HG03439 (cell line): Measurements from ENCODE around the gene PHACTR3.

Experiments
- ATAC-seq: cut with Tn5 transposase; IDR thresholded peaks from one replicate; pipeline ENCODE4 v1.9.1; 2021; ENCODE audit warnings: mild to moderate bottlenecking, moderate library complexity; ENCODE audit not compliant: unreplicated experiment

PHACTR3 gene

DNA sequence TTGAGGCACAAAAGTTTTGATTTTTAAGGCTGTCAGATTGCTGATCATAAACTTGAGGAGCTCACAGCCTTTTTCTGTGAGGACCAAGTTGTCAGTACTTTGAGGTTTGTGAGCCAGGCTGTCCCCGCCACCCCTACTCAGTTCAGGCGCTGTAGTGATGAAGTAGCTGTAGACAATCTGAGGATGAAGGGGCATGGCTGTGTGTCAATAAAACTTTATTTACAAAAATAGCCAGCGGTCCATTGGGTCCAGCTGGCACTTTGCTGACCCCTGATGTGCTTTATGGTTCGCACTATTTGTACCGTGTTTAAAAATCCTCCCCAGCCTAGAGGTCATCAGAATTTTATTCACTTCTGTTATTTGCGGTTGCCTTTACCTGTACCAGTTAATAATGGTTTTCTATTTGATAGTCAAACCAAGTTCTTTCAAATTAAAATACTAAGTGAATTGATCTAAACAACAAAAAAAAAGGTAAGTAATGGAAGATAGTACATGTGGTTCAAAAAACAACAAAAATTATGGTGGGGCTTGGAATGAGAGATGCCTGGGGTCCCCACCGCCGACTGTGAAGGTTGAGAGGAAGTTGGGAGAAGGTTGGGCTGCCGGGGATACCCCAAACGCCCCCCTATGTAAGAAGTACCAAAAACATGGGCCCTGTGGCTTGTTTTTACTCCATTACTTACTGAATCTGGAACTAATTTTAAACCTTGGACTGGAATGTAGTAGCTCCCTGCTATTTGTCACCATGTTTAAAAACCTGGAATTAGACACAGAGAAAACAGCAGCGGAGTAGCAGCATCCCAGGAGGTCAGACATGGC lies 205.5 kb downstream of the PHACTR3 start:
- no peak for ATAC-seq

DNA sequence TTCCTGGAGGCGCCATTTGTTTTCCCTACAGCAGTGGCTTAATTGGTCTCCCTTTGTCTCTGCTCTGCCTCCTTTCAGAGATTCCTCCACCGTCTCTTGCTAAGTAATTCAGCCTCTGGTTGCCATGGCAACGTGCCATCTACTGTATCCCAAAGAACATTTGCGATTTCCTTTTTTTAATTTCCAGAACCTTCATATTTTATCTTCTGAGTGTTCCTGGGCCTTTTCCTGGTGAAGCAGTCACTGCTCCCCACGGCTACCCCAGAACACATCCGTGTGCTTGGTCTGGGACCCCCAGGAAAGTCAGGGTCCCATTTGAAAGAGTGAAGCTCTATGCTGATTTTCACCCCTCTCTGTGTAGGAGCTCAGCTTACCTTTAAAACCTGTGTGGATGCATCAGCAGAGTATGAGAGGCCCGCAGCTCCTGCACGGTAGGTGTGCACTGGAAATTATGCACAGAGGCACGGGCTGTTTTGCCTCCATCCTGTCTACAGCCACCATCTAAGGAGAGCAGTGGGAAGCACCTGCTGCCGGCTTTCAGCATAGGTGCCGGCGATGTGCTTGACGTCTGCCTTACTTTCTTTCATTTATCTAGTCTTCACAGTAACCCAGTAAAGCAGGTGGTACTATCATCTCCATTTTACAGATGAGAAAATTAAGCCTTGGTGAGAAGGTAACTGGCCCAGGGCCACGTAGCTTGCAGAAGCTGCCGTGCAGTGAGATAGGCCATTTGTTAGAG lies 206.3 kb downstream of the PHACTR3 start:
- ATAC-seq = no peak

DNA sequence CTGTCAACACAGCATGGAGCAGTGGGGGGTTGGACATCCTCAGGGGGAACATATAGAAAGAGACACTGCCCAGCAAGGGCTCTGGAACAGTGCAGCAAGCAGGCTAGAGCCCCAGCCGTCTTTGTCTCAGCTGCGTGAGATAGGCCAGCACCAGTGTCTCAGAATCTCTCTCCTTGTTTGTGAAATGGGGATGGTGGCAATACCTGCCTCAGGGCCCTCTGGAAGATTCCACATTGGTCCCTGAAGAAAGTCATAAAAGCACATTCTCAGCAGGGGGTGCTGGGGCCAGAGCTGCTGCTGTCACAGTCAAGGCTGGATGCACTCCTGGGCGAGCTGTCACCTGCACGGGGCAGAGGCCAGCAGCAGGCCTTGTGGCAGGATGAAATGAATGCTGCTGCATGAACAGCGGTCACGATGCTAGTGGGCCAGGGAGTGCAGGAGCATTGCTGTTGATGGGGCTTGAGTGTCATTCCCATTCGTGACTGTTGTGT lies 207.4 kb downstream of the PHACTR3 start:
- no peak for ATAC-seq

DNA sequence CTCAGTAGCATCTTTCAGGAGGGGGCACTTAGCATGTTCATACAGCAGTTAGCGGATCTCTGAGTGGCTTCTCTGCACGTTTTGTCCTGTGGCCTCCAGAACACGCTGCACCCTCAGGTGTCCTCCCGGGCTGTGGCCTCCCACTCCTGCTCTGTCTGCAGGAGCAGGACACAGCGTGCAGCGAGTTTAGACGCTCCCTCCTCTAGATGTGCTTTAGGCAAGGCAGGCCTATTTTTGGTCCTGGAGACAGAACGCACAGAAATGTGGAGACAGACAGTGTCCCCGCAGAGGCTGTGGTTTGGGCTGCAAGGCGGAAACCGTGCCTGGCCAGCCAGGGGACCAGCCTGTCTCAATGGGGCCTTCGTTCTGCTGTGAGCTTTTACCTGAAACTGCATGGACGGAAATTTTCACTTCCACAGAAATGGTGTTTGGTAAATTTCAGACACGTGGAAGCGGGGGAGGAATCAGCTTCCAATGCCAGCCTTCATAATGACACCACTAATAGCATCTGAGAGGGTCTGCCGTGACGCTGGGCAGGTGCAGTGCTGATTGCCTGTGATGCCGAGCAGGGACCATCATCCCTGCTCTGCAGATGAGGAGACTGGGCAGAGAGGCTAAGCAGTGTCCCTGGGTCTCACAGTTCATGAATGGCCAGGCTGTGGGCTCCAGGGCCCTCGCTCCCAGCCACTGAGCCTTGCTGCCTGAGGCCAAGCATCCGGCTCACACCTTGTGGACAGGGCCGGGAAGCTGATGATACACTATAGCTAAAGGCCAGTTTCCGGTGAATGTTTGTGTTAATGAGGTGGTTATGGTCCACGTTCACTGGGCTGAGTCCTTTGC lies 208.2 kb downstream of the PHACTR3 start:
- ATAC-seq = no peak

DNA sequence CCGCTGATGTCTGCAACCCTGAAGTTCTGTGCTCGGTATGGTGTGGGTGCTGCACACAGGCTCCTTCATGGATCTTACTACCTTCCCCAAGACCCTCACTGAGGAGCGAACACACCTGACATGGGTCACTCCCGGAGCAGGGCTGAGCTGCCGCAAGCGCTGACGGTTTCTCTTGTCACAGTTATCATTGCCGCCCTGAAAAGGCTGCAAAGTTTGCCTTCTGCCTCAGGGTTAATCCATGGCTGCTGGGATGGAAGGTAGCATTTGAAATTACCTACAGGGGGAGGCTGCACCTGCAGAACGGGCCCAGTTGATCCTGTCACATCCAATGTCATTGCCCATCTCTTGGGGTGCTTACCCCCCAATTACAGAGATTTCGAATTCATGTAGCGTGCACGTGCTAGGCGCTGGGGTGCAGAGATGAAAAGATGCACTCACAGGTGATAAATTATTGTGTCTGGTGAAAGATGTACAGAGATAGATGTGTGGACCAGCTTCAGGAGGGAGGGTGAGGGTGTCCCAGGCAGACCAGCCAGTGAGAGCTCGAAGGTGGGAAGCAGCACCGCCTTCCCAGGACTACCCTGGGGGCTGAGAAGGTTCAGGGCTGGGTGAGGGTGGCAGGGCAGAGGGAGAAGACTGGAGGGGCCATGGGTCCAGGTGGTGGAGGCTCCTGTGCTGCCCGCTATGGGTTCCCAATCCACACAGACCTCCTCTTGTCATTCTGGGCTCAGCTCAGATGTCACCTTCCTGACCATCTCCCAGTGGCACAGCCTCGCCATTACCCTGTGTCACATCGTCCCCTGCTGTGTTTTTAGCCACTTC lies 209.0 kb downstream of the PHACTR3 start:
- no peak for ATAC-seq

DNA sequence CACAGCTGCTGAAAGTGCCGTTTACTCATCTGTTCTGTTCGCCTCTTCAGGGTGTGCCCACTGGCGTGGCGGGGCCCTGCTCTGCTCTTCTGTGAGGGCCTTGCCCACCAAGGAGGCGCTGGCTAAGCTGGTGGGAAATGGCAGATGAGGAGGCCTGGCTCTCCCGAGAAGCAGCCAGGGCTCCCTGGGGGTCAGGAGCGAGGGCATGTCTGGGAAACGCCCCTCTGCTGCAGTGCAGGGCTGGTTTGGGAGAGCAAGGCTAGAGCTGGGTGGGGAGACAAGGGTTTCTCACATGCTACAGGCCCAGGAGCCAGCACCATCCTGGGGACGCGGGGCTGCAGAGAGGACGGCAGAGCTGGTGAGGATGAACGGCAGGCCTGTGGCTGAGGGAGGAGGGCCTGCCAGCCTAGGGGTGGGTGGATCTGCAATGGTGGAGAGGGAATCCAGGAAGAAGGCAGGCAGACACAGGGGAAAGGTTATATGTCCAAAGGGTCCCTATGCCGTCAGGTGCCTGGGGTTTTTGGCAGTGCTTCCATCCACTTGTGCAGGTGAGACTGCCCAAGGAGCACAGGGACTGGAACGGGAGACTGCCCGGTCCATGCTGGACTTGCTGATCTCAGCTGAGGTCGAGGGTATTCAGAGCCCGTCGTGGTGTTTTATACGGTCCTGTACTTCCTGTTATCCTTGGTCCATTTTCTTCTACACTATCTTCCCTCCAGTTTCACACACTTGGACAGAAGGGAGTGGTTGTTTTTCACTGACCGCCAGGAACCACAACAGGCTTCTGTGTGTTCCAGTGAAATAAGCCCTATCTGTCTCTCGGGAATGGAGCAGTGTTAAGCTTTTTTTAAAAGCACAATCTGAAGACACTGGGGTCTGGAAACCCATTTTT lies 209.9 kb downstream of the PHACTR3 start:
- ATAC-seq = no peak

DNA sequence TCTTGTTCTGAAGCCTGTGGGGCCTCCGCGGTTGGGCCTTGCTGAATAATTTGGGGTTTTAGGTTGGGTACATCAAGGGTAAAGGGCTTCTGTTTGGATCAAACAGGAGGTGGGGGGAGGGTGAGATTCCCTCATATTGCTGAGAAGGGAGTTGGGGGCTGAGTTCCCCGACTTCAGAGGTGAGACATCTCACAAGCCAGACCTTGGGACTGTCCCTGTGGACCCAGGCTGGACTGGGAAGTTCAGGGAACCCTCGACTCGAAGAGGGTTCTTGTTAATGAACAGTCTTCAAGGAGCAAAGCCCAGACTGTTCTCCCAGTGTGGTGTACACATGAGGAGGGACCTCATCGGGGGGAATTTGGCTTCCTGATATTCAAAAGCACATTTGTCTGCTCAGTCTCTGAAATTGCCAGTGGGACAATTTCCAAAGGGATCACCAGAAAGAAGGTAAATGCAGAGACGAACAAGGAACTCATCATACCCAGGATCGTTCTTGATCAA lies 210.6 kb downstream of the PHACTR3 start:
- ATAC-seq = no peak

DNA sequence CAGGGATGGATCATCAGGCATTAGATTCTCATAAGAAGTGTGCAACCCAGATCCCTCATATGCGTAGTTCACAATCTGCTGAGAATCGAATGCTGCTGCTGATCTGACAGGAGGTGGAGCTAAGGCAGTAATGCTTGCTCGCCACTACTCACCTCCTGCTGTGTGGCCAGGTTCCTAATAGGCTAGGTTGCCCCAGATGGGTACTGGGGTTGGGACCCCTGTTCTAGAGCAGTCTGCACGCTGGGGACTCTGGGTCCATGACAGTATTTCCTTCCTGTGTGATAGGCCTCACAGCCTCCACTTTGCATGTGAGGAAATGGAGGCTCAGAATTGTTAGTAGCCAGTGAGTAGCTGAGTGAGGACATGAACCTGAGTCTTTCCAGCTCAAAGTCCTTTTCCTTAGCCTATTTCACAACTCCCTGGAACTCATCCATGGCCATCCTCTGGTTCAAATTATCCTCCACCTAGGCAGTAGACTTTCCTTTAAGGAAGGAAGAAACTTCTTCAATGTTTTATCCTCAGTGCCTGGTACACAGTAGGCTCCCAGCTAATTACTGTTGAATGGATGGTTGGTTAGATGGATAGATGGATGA lies 211.9 kb downstream of the PHACTR3 start:
- no peak for ATAC-seq

DNA sequence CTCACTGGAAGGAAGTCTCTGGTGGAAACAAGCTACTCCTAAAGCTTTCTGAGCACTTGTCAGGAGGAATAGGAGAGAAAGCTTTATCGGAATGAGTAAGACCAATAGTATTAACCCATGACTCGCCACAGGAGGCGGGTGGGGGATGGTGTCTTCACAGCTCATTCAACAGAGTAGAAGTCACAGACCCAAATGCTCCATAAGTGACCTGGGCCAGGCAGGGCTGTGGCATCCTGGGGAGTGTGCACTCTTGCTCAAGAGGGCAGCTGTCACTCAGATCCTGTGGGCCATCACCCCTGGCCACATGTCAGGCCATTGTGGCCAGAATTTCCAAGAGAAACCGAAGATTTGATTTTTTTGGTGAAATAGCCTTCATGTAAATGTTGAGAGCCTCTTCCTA lies 213.1 kb downstream of the PHACTR3 start:
- no peak for ATAC-seq

DNA sequence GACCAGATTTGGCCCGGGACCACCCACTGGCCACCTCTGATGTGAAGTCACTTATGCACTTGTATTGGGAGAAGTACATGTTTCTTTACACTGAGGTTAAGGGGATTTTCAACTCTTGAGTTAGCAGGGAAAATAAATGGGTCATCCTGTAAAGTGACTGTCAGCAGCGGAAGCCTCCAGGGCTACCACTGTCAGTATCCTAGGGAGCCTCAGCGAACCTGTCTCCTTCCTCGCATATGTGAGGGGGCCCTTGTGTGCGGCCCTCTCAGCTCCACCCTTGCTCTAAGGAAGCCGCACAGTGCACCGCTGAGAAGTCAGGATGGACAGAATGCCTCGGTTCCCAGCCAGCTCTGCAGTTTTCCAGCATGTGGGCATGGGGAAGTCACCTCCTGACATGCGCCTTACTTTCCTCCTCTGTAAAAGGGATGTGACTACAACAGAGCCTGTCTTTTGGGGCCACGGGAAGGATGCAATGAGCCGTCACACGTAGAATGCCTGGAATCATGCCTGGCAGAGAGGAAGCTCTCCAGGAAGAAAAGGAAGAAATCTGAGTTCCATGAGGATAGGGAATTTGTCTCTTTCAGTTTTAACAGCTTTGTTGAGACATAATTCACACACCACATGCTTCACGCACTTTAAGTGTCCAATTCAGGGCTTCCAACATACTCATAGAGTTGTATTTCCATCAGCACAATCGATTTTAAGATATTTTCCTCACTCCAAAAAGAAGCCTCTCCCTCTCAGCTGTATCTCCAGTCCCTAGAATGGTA lies 213.7 kb downstream of the PHACTR3 start:
- ATAC-seq = no peak

DNA sequence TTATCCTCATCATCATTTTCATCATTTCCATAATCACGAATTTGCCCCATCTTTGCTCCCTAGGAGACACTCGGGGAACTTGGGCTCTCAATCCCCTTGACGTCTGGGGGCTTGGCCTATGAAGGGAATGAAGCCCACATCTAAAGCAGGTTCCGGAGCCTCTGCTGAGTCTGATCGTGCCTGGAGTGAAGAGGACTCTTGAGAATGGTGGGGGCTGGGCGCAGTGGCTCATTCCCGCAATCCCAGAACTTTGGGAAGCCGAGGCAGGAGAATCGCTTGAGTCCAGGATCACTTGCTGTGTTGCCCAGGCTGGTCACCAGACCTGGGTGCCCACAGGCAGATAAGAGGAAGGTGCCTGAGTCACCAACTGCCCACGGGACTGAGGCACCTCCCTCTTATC lies 214.6 kb downstream of the PHACTR3 start:
- no peak for ATAC-seq

DNA sequence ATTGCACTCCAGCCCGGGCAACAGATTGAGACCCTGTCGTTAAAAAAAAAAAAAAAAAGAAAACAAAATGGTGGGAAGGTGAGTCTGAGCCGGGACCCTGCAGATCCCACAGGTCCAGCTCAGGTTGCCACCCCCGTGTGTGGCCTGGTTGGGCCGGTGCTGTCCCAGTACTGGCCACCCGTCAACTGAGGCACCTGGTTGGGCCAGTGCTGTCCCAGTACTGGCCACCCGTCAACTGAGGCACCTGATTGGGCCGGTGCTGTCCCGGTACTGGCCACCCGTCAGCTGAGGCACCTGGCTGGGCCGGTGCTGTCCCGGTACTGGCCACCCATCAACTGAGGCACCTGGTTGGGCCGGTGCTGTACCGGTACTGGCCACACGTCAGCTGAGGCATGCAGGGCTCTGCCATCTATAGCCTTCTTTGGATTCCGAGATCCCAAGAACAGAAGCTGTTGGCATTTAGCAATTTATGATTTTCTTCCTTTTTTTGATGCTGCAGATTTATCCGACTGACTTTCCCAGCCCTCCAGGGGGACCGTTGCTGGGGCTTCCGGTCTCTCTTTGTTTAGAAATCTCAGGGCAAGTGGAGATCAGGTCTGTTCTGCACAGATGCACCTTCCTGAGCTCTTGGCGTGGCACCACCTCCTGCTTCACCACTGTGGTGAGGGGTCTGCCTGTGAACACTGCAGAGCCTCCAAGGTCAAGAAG lies 215.3 kb downstream of the PHACTR3 start:
- ATAC-seq = no peak

DNA sequence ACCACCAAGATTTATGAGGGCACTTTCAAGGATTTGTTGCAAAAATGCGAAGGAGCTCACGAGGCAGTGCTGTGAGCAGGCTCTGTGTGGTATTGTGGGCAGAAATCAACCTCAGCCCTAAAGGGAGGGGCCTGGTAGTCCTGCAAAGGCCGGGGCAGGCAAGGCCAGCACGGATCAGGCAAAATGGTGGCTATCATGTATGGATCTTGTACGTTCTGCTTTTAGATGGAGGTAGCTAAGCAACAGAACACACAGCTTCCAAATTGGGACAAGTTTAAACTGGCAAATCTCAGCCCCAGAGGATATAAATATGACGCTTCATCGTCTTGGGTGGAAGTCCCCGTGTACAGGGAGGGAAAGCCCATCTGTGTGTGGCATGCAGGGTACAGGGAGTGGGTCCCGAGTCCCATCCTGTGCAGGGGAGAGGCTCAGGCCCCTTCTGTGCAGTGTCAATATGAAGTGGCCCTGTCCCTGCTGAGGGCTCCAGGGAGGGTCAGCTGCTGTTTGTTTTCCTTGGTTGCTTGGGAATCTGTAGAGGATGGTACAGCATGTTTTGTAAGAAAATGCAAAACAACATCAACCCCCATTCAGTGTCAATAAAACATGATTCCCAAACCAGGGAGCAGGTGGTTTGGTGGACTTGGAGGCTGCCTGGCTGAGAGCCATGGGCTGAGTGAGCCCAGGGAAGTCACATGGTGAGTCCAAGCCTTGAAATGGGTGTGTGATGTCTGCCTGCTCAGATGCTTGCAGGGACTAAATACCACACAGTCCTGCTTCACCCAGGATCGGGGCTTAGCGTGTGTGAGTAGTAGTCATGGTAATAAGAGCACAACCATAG lies 216.1 kb downstream of the PHACTR3 start:
- ATAC-seq = no peak

DNA sequence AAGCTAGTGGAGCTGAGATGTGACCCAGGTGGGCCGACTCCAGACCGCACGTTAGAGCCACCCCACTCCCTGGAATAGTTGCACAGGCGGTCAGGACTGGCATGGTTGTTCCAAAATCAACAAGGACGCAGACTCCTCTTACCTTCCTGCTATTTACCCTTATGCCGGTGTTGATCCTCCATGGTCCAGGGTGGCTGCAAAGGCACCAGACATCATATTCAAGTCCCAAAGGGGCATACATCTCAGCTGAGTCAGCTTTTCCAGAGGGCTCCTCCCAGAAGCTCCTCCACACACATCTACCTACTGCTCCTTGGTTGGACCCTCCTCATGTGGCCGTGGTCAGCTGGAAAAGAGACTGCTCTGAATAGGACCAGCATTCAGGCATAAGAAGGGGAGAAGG lies 216.9 kb downstream of the PHACTR3 start:
- ATAC-seq = no peak

DNA sequence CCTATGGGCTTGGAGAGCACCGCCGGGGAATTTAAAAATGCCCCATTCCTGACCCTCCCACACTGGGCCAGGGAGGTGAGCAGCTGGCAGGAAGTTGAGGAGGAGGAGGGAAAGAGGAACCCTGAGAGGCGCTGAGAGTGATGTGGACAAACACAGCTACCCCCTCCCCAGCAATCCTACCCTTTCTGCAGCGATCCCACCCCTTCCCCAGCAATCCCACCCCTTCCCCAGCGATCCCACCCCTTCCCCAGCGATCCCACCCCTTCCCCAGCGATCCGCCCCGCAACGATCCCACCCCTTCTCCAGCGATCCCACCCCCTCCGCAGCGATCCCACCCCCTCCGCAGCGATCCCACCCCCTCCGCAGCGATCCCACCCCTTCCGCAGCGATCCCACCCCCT lies 217.4 kb downstream of the PHACTR3 start:
- ATAC-seq = no peak

DNA sequence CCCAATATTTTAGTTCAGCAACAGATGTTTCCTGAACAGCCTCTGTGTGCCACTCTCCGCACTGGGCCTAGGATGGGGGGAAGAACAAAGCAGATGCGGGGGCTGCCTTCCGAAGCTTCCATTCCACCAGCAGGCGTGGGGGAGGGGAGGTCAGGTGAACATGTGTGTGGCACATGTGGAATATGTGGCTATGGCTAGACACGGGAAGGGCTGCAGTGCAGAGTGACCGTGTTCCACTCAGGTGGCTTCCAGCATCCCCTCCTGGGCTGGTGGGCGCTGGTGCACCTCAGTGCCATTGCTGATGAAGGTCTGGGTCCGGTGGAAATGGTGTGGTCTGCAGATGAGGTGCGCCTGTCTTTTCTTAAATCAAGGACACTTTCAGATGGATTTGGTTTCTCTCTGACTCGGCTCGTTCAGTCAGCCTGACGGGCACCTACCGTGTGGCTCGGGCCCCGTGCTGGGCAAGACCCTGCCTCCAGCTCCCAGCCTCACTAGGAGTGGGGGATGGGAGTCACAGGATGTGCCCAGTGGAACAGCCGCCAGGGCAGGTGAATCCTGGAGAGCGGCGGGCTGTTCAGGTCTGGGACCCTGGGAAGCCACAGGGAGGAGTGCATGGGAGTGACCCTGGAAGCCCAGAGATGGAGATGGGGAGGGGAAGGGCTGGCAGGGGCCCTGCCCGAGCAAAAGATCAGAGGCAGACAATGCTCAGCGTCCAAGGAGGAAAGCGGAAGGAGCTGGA lies 218.1 kb downstream of the PHACTR3 start:
- no peak for ATAC-seq
